Breast epithelium (tissue), 3 donors: ENCODE data around the gene GALNT9.

ENCODE experiments used
- POLR2A ChIP-seq: fragments of 450-650 bp; IDR thresholded peaks from one replicate; pipeline ENCODE4 v1.6.1; 2016; ENCODE audit warnings: antibody characterized with exemption, mild to moderate bottlenecking, moderate library complexity
- TF ChIP-seq, protein P1 (sequence below), 3 donors: fragments of 450-650 bp; IDR thresholded peaks; one replicate each; pipeline ENCODE4 v1.5.1; 2016 to 2017; ENCODE audit warnings: antibody characterized with exemption in 3 of 3, mild to moderate bottlenecking in 3 of 3, moderate library complexity in 3 of 3

DNA sequence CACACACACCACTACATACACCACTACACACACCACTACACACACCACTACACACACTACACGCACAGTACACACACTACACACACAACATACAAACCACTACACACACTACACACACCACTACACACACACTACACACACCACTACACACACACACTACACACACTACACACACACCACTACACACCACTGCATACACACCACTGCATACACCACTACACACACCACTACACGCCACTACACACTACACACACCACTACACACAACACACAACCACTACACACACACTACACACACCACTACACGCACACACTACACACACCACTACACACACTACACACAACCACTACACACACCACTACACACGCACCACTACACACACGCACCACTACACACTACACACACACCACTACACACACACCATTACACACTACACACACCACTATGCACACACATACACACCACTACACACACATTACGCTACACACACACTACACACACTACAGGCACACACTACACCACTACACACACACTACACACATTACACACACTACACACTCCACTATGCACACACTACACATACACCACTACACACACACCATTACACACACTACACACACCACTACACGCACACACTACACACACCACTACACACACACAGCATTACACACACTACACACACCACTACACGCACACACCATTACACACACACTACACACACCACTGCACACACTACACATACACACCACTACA lies 172.6 kb downstream of the GALNT9 start:
- TF ChIP-seq, protein P1, sequence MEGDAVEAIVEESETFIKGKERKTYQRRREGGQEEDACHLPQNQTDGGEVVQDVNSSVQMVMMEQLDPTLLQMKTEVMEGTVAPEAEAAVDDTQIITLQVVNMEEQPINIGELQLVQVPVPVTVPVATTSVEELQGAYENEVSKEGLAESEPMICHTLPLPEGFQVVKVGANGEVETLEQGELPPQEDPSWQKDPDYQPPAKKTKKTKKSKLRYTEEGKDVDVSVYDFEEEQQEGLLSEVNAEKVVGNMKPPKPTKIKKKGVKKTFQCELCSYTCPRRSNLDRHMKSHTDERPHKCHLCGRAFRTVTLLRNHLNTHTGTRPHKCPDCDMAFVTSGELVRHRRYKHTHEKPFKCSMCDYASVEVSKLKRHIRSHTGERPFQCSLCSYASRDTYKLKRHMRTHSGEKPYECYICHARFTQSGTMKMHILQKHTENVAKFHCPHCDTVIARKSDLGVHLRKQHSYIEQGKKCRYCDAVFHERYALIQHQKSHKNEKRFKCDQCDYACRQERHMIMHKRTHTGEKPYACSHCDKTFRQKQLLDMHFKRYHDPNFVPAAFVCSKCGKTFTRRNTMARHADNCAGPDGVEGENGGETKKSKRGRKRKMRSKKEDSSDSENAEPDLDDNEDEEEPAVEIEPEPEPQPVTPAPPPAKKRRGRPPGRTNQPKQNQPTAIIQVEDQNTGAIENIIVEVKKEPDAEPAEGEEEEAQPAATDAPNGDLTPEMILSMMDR (IDR thresholded peaks at IDR 0.05) = no peak
- TF ChIP-seq POLR2A = no peak
